PC-9 (cell line): ENCODE measurements around the gene LAPTM5.

ENCODE experiments used
- CTCF ChIP-seq: fragments of 200-600 bp; sonication (generic); conservative IDR thresholded peaks from 2 replicates; pipeline ENCODE4 v1.6.1; 2017; ENCODE audit warnings: mixed run types, antibody characterized with exemption, mild to moderate bottlenecking, moderate library complexity
- EZH2 ChIP-seq: fragments of 200-600 bp; sonication (generic); IDR thresholded peaks from 2 replicates; pipeline ENCODE4 v1.8.0; 2017; ENCODE audit warnings: antibody characterized with exemption, low read depth

- TF ChIP-seq EZH2 (no peak), CTCF (no peak)
Measured at GRCh38 chr1:30785714-30786113, 28.1 kb upstream of the LAPTM5 start.
